Stimulated activated CD8-positive, alpha-beta memory T cell treated with anti-CD3 and anti-CD28 coated beads, Interleukin-7, amount 100 ng/mL, for 1 hour (primary cell): ENCODE measurements around the gene CAPN13.
A peak's percentile ranks its signal among the peaks of the same experiment; 100 is the strongest.

ENCODE experiments used
- DNase-seq, 2 donors: peaks; one replicate each; pipeline ENCODE4 v3.0.0-alpha.2; 2020; ENCODE audit warnings: low read depth in 2 of 2

The CAPN13 gene

DNA sequence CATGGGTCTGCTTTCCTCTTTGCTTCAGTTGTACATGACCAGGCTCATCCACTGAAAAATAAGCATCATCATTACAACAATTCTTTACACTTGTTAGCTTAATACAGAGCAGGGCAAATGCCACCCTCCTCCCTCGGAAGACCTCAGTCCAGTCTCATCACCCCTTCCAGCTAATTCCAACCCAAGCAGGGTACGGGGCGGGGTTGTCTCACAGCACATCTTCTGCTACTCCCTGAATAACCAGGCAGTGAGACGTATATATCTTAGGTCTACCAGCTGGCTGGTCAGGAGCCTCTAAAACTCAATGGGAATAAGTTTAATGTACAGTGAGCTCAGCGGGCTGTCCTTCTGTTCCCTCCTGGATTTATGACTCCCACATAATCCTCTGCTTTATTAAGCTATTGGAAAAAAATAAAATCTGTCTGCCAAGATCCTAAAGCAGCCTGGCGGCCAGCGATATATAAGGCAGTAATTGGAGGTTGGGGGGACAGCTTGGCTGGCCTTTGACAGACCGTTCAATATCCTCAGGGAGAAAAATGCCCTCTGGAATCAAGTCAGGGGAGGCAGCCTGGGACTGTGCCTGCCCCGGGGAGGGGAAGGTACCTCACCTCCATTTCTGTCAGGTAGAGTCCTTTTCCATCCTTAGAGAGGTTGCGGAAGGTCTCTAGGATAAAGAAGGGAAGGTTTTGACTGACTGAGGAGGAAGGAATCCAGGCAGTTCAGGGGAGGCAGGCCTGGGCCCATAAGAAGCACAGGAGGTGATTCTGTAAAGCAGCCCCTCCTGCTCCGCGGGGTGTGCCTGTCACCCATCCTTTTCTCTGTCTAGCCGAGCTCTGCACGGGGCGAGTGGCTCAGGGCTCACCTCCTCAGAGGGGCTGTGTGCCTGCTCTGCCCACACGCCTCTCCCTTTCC lies 76.3 kb downstream of the CAPN13 start:
- no peak for DNase-seq

- no peak for DNase-seq
These were observed 78.2 kb downstream of the CAPN13 start for GRCh38 chr2:30729031-30729430.

DNA sequence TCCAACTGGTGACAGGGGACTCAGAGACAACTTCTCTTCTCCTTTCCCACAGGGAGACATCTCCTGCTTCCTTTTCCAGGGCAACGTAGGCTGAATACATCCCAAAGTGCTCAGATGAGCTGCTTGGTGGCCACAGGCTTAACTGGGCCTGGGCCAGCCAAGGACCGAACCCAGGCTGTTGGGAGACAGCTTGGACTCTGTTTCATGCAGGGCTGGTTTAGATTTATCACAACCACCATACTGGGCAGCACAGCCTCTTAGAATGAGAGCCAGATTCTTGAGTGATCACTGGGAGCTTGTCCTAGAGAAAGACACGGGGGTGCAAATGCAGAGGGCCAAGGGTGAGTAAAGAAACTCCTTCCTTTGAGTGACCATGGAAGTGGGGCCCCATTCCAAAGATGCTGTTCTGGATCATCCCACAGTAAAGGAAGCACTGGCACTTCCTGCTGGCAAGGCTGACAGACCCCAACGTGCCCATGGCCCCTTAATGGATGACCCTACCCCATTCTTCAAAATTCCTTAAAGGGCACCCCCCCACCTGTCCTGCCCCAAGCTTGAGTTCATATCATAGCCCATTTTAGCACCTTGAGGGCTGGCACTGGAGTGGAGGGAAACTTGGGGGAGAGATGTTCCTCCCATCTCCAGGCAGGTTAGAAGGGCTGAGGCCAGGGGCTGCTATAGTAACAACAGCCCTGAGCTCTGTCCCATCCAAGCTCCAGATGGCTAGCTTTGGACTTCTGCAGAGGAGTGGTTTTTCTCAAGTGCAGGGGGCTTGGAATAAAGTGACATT lies 84.1 kb downstream of the CAPN13 start:
- no peak for DNase-seq

DNA sequence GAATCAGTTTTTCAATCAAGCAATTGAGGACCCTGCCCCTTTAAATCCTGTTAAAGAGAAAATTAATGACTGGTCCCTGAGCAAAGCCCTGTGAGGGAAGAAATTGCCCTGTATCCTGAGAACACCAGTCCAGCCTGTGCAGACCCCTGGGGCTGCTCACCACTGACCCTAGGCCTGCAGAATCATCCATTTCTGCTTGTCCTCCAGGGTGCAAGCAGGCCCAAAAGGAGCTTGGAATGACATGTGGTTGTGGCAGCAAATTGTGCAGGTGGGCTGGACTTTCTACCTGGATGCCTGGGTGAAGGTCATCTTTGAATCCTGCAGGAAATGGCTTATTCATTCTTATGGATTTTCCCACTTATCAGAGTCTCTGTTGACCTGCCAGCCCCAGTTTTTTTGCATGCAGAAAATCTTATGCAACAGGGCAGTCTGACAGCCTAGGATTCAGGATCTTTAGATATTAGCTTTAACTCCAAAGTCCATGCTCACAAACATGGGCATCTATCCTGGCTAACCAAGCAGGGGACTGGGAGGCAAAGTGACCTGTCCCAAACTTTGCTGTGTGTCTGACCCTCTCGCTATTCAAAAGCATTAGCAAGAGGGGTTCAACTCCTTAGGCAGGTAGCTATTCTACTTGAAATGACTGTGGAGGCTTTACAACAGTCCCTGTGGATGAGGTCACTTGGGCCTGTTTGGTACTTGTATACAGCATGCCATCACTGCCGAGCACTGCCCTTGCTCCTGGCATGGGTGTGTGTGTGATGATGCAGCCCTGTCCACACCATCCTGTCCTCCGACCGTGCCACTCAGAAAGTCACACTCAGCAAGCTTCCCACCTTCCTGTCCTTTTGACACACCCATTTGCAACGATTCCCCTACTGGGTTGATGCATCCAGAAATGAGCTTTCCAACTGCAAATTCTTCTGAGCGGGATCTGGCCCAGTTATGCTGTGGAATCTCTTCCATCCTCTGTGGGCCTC lies 85.3 kb downstream of the CAPN13 start:
- DNase-seq: no peak

DNA sequence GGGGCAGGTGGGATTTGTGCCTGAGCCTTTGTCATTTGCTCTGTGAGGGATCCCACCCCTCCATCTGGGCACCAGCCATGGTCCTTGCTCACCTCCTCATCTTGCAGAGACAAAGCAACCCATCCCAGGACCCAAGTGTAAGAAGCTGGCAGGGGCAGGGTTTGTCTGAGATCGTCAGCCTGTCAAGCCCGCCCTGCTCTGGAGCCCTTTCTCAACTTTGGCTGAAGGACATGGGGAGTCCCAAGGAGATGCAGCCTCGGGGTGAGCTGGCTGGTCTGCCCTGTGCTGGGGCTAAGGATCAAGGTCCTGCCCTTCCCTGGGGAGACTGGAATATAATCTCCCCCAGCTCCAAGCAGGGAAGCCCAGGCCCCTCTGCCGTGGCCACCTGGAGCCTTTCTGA lies 86.0 kb downstream of the CAPN13 start:
- no peak for DNase-seq

- no peak for DNase-seq
These were observed 90.1 kb downstream of the CAPN13 start for GRCh38 chr2:30717081-30717650.

DNA sequence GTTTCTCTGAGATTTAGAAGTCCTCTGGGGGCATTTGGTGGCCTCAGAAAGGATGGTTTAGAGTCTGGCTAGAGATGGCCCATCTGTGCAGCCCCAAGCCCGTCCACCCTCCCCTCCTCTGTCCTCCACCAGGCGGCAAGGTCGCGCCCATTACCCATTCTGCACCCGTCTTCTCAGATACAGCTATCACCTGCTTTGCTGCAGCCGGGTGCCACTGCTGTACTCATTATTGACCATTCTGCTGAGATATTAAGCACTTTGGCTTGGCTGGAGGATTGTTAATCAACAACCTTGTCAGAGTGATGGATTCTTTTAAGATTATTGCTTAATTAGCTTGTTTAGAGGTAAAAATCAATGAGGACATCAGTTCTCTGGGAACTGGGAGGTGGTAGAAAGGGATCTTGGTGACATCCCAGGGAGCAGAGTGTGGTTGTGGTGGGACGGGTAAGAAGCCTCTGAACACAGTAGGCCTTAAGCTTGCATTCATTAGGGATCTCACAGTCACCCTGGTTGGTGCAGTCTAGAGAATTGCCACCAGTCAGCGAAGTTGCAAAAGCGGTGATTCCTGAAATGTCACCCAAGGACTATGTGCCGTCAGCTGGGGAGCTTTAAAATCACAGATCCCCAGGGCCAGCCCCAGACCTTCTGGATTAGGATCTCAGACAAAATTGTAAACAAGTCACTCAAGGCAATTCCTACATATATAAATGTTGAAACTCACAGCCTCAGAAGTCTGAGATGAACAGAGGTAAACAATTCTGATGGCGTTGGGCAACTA lies 90.9 kb downstream of the CAPN13 start:
- no peak for DNase-seq

DNA sequence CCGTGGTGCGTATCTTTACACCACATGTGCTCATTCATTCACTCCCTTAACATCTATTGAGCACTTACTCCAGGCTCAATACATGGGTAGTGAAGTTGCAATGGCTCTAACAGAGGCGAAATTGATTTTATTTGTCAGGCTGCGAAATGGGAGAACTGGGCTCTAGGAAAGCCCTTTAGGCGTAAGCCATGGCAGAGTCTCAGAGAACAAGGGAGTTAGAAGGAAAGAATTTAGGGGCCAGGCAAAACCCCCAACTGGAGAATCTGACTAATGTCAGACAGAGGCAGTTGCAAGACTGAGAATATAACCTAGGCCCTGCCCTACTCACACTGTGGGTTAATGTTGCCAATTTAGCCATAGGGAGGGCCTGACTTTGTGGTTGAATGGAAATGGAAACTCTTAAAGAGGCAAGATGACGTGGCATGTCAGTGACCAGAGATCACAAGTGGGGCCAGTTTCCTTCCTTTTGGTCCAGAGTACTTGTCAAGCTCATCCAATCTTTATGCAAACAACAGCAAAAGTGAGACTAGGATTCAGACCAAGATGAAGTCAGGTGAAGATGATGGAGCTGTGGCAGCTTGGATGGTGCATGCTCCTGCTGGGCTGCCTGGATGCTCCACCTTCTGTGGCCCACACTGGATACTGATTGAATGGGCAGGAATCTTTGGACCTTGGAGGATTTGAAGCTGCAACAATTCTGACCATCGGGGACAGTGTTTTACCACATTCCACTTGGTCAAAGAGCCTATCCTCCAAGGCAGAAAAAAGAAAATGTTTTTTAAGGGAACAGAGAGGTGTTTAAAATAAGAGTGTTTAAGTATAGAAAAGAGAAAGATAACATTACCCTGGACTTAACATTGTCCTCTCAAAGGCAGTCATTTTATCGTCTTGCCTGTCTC lies 92.2 kb downstream of the CAPN13 start:
- no peak for DNase-seq

GRCh38 chr2:30713698-30714097 lies 93.5 kb downstream of the CAPN13 start:
- DNase-seq: no peak

GRCh38 chr2:30711646-30712085 lies 95.6 kb downstream of the CAPN13 start:
- DNase-seq: peak; percentile 55 to 64

DNA sequence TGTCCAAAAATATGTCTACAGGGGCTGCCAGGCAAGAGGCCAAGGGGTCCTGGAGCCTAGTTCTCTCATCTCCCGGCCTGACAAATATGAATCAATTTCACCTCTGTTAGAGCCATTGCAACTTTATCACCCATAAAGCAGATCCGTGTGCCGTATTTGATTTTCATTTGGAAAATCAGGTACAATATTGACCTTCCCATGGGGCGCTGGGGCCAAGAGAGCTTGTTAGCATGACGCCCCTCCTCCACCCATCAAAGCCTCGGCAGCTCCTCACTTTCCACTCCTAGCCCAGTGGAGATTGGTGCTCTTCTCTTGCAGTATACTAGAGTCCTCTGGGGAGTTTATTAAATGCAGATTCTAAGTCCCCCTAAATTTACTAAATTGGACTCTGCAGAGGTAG lies 96.8 kb downstream of the CAPN13 start:
- no peak for DNase-seq

DNA sequence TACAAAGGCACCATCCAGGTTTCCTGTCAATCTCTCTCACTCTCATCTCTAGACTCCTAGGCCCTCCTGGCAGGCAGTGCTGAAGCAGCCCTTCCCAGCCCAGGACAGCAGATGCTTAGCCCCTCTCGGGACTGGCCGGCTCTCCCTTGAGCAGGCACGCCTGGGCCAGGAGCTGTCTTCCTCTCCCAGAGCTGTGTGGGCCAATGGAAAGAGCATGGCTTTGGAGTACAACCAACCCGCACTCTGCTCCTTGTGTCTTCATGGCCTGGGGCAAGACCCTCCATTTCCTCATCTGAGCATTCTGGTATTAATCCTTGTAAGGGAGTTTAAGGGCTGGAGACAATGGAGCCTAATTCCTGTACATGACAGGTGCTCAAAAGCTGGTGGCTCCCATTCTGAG lies 97.2 kb downstream of the CAPN13 start:
- no peak for DNase-seq

GRCh38 chr2:30709516-30709915 lies 97.7 kb downstream of the CAPN13 start:
- no peak for DNase-seq

DNA sequence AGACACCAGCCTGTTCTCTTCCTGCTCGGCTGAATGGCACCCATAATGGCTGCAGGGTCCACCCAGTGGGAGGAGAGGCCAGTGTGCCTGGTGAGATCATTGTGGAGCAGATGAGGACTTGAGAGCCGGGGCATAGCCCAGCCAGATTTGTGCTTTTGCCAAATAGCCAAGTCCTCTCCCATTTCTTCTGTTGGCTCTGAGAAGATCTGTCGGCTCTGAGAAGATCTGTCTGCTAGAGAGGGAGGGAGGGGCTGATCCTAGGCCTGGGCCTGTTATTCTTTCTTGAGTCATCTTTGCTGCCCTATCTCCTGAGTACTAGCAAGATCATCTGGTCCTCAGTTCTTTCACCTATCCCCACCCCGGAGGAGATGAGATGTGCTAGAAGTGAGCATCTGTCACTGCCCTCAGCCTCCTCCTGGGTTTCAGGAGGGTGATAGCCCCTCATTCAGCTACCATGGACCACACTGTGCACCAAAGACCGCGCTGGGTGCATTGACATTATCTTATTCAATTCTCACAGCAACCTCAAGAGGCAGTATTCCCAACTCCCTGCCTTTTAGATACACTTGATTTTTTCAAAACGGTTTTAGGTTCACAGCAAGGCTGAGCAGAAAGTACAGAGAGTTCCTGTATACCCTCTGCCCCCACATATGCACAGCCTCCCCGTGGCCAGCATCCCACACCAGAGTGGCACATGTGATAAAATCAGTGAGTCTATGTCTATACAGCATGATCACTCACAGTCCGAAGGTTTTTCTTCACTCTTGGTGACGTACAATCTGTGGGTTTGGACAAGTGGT lies 98.6 kb downstream of the CAPN13 start:
- no peak for DNase-seq

DNA sequence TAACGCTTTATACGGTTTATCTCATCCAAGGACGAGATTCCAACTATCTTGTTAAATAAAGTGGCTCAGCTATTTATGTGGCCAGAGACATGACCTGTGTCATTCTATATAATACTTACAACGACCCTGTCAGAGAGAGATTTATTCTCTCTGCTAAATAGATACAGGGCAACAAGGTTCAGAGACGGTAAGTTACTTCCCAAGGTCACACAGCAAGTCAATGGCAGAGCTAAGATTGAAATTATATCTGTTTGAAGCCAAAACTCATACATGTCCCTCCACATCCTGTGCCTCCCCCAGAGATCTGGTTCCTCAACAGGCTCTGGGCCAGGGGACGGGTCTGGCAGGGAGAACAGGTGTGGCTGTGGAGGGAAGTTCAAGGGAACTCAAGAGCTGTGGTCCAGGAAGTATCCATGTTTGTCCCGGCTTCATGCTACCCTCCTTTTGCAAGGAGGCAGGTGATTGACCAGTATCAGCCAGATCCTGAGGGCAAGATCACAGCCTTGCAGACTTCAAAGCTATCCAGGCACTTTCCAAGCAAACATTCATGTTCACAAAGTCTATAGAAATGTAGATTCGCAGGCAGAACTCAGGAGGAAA lies 99.8 kb downstream of the CAPN13 start:
- no peak for DNase-seq

DNA sequence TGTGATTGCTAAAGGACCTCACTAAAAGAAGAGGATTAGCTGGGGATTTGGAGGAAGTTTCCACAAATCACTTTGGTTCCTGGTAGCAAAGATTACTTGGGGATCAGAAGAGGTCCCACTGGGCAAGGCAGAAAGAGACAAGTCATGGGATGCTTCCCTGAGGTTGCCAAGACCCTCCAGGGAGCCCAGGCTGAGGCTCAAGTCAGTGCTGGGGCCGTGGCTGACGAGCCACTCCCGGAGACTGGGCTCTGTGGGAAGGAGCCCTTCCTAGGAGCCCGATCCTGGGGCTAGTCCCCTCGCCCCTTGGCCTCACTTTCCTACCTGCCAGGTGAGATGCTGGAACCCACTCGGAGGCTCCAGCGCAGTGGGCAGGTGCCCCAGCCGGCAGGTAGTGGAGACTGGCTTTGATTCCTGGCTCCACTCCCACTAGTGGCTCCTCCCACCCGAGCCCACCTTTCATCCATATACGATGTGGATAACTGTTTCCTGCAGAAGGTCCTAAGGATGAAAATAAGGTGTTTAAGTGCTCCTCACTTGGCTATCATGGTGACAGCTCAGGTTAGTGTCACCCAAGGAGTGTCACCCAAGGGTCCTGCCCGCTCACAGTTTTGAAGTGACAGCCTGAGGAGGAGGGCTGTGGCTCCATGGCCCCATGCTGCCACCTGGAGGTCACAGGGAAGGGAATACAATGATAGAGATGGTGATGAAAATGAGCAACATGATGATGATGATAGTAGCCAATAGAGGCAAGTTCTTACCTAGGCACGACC lies 100.5 kb downstream of the CAPN13 start:
- peak; percentile 28 to 42 for DNase-seq

DNA sequence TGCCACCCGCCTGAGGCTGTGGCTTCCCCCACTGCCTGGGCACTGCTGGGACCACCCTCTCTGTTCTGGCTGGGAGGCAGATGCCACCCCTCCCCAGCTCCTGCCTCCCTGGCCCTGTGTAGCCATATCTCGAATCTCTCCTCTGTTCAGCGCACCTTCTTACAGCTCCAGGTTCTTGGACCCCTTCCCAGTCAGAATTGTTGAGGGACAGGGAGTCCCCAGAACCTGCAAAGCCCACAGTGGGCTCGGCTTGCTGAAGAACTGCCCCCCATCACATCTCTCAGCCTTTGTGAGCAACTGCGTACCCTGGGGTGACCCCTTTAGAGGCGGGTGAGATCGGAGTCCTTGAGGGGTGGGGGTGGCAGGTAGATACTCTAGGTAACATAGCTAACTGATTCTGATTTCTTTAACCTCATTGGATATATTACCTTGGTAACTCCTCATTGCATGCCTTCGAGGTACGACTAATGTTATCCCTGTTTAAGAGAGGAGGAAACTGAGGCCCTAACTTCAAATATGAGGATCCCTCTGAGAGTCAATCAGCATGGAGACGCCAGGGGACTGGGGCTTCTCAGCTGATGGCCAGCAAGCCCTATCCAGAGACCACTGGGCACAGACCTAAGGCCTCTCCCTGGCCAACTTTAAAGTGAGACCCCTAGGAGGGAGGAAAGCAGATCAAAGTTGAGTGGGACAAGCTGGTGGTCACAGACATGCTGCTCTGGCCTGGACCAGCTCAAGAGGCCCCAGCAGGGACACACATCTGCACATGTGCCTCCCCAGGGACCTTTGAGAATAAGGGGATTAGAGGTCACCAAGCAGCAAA lies 101.3 kb downstream of the CAPN13 start:
- DNase-seq: no peak
